ENCODE results near the gene PRICKLE2.

DNA sequence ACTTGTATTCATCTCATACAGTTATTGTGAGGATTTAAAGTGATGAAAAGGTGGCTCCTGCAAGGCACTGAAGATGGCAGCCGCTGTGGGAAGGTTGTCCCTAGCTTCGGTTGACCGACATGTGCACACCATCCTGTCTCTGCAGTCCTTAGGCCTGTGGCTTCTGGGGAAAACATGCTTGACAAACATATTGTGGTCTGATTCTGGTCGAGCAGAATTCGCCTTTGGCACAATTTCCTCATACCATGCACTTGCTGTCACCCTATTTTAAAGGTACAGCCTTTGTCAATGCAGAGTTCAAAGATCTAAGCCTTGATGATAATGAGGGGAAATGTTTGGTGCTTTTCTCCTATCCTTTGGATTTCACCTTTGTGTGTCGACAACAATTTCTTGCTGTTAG is 50.9 kb downstream of the PRICKLE2 start:
- TF ChIP-seq, protein P1, sequence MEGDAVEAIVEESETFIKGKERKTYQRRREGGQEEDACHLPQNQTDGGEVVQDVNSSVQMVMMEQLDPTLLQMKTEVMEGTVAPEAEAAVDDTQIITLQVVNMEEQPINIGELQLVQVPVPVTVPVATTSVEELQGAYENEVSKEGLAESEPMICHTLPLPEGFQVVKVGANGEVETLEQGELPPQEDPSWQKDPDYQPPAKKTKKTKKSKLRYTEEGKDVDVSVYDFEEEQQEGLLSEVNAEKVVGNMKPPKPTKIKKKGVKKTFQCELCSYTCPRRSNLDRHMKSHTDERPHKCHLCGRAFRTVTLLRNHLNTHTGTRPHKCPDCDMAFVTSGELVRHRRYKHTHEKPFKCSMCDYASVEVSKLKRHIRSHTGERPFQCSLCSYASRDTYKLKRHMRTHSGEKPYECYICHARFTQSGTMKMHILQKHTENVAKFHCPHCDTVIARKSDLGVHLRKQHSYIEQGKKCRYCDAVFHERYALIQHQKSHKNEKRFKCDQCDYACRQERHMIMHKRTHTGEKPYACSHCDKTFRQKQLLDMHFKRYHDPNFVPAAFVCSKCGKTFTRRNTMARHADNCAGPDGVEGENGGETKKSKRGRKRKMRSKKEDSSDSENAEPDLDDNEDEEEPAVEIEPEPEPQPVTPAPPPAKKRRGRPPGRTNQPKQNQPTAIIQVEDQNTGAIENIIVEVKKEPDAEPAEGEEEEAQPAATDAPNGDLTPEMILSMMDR (IDR thresholded peaks at IDR 0.05; ENCODE audit: poor library complexity) = no peak
- TF ChIP-seq EZH2phosphoT487 (IDR thresholded peaks at IDR 0.05; ENCODE audit: low read depth, severe bottlenecking, unreplicated experiment) = no peak

Measured in hepatocyte (in vitro differentiated cells).